Esophagus (tissue), 2 donors: ENCODE data around the gene DNAI7. TPM values are rescaled to one million over a fixed set of nuclear protein-coding genes. Genes with fewer than 3 reads are reported as not detected.

Experiments
- H3K27ac ChIP-seq, 2 donors: one replicate each; pipeline ENCODE4 v1.5.1; 2013; ENCODE audit warnings: low read depth in 2 of 2, mild to moderate bottlenecking in 2 of 2, inconsistent platforms in 1 of 2, low read length in 1 of 2, moderate library complexity in 1 of 2
- H3K27me3 ChIP-seq, 2 donors: one replicate each; pipeline ENCODE4 v1.6.1; 2013; ENCODE audit warnings: low read length in 2 of 2, control low read depth in 1 of 2, mild to moderate bottlenecking in 1 of 2; ENCODE audit not compliant: insufficient read depth in 2 of 2, control insufficient read depth in 1 of 2
- H3K36me3 ChIP-seq, 2 donors: one replicate each; pipeline ENCODE4 v1.6.1; 2013; ENCODE audit warnings: low read length in 1 of 2; ENCODE audit not compliant: control insufficient read depth in 2 of 2, insufficient read depth in 2 of 2
- H3K4me1 ChIP-seq, 2 donors: one replicate each; pipeline ENCODE4 v1.6.1; 2013; ENCODE audit warnings: low read length in 1 of 2; ENCODE audit not compliant: control insufficient read depth in 2 of 2, insufficient read depth in 2 of 2
- H3K4me3 ChIP-seq, 2 donors: one replicate each; pipeline ENCODE4 v1.5.1; 2013; ENCODE audit warnings: low read length in 2 of 2, mild to moderate bottlenecking in 2 of 2, low read depth in 1 of 2, moderate library complexity in 1 of 2
- H3K9me3 ChIP-seq, 2 donors: one replicate each; pipeline ENCODE4 v1.6.1; 2013; ENCODE audit warnings: mild to moderate bottlenecking in 2 of 2, low read depth in 1 of 2, low read length in 1 of 2, moderate library complexity in 1 of 2; ENCODE audit not compliant: control insufficient read depth in 2 of 2, insufficient read depth in 1 of 2
- WGBS, 2 donors: extraction: QIAGEN DNeasy Blood & Tissue Kit; methylation state at CpG; one replicate each; pipeline ENCODE4 v1.1.7; 2013; 5-methylcytosine and 5-hydroxymethylcytosine counted together
- polyA plus RNA-seq, 2 donors: library from polyadenylated mRNA; stranded (reverse); fragments of 200-250 nt; gene quantifications; one replicate each; pipeline ENCODE4 v1.2.3, GENCODE V29; 2013
- donor health status: healthy with polysubstance abuse.
- donor health status: Bipolar disorder and iron deficiency.

DNAI7 gene, protein sequence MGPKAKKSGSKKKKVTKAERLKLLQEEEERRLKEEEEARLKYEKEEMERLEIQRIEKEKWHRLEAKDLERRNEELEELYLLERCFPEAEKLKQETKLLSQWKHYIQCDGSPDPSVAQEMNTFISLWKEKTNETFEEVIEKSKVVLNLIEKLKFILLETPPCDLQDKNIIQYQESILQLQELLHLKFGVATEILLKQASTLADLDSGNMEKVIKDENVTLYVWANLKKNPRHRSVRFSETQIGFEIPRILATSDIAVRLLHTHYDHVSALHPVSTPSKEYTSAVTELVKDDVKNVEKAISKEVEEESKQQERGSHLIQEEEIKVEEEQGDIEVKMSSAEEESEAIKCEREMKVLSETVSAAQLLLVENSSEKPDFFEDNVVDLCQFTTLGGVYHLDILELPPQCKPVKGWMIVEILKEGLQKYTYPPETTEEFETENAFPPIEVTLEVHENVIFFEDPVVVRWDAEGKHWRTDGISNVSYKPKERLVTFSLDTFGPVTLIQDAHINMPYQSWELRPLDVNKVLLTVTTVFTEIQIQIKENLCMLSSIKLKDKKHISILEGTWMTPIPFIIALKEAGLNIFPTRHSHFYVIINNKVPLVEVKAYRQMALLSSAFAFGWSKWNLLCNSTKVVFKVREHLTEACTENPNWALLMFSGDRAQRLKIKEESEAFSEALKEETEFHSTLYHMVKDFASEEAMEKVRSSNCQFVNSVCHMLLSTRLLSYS
- polyA plus RNA-seq, result under 1 TPM; 0.07 to 0.18 TPM

DNA sequence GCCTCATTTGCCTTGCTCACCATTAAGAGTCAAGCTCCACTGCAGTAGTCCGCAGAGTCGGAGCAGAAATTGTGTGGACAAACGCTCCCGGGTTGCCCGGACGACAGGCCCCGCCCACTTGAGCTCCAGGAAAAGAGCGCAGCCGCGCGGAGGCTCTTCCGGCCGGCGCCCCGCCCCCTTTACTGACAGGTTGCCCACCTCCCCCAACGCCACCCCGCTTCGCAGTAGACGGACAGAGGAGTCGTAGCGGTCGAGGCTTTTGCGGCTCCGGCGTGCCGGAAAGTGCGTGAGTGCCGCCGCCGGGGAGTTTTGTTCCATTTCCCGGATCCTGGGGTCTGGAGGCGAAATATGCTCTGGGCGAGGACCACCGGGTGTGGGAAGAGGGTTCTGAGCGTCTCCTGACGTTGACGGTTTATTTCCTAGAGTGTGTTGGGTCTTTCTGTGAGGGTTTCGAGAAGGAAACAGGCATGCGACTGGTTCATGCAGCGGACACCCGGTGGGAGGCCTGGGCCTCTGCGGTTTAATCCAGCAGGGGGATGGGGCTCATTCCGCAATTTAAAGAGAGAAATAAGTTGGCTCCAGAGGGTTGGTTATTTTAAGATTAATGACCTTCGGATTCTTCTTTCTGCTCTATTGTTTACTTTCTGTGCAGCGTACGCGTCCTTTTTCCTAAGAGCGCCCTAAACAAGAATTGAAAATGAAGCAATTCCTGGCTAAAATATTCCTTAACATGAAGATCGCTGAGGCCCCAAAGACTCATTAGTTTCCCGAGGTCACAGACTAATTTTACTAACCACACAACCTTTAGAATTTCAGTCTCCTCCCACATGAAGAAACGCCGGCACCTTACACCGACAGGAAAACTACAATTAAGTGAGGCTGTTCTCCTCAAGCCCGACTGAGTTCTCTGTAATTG lies at the start of gene DNAI7, which contains the start of gene ETFRF1:
TSS of gene DNAI7 (minus strand) at position 105 of the 916 bp plus-strand sequence. CDS start at position 23, 82 bp downstream.
TSS of gene ETFRF1 (plus strand) at position 182 of the 916 bp plus-strand sequence. CDS start 8,720 bp downstream, outside the sequence.
- Histone ChIP-seq H3K27me3 (no peaks in the 10 kb centered on the region), H3K4me3 (peak within 1 kb of the TSS; percentile 80 to 87), H3K27ac (peak within 1 kb of the TSS; percentile 93), H3K4me1 (no peaks in the 10 kb centered on the region), H3K9me3 (no peaks in the 10 kb centered on the region), H3K36me3 (no peaks in the 10 kb centered on the region)
- 0 to 1% methylated on average over 54 of the region's 54 CpGs for WGBS, 2 donors

DNA sequence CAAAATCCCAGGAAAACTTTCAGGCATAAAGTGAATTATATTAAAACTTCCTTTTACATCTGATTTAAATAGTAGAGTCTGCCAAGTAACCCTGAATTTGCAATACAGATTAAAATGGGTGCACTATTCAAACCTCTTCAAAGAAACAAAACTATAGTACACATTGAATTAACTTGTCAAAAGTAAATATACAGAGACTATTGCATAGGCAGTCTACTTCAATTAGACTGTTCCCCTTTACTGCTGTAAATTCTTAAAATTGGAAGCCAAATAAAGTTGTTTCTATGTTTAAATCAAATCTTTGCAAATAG lies 48.7 kb upstream of the DNAI7 start:
- Histone ChIP-seq H3K36me3 (no peaks in the 10 kb centered on the region), H3K9me3 (no peaks in the 10 kb centered on the region), H3K4me1 (no peaks in the 10 kb centered on the region), H3K4me3 (no peak overlapping the region), H3K27ac (no peak overlapping the region), H3K27me3 (no peaks in the 10 kb centered on the region)

DNA sequence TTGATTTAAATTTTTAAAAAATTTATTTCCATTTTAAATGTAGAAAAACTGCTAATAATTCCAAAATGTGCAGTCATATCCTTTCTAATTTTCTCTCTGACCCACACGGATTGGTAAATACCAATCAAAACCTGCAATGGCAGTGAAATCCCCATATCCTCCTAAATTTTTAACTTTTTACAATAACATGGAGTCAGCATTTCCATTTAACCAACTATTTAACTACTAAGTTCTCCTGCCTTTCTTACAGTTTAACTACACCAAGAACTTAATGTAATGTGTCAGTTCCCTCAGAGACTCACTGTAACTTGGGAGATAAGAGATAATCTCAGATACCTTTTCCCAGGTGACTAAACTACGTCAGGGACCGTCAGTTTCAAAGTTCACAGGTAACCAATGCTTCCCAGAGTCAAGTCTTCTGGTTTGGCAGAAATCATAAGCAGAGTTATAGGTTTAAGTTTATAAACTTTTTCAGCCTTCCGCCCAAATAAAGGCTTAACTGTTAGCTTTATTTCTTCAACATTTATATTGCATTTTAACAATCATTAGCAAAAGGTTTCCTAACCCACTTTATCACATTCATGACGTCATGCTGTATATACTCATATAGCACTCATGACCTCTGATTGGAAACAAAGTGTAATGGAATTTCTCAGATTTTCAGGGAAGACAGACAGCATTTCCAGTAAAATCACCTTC lies 48.2 kb upstream of the DNAI7 start:
- Histone ChIP-seq H3K36me3 (no peaks in the 10 kb centered on the region), H3K4me3 (no peak overlapping the region), H3K9me3 (no peaks in the 10 kb centered on the region), H3K4me1 (no peaks in the 10 kb centered on the region), H3K27me3 (no peaks in the 10 kb centered on the region), H3K27ac (no peak overlapping the region)
- WGBS, 2 donors, result 74 to 82% methylated on average over 5 of the region's 5 CpGs

GRCh38 chr12:25241167-25242020 lies 46.4 kb upstream of the DNAI7 start:
- H3K9me3 ChIP-seq, result no peaks in the 10 kb centered on the region
- no peaks in the 10 kb centered on the region for H3K27me3 ChIP-seq
- peaks cover 0 to 5% of the 10 kb centered on the region in 2 donors for H3K36me3 ChIP-seq
- no peaks in the 10 kb centered on the region for H3K4me1 ChIP-seq
- WGBS, 2 donors, result 38% methylated on average over 6 of the region's 6 CpGs
- H3K4me3 ChIP-seq, result no peak overlapping the region
- no peak overlapping the region for H3K27ac ChIP-seq

GRCh38 chr12:25236626-25237025 lies 41.7 kb upstream of the DNAI7 start:
- WGBS, 2 donors, result 83 to 84% methylated on average over 4 of the region's 4 CpGs
- Histone ChIP-seq H3K27ac (no peak overlapping the region), H3K9me3 (no peaks in the 10 kb centered on the region), H3K36me3 (peaks cover 0 to 10% of the 10 kb centered on the region in 2 donors), H3K4me1 (no peaks in the 10 kb centered on the region), H3K27me3 (no peaks in the 10 kb centered on the region), H3K4me3 (no peak overlapping the region)

- peak overlapping the region in 1 of 2 donors; percentile 22 for H3K27ac ChIP-seq
- peaks cover 0 to 10% of the 10 kb centered on the region in 2 donors for H3K36me3 ChIP-seq
- H3K27me3 ChIP-seq, result no peaks in the 10 kb centered on the region
- no peaks in the 10 kb centered on the region for H3K9me3 ChIP-seq
- no peaks in the 10 kb centered on the region for H3K4me1 ChIP-seq
- no peak overlapping the region for H3K4me3 ChIP-seq
- WGBS, 2 donors, result 35 to 53% methylated on average over 1 of the region's 1 CpG
Measured at GRCh38 chr12:25236190-25236589, 41.2 kb upstream of the DNAI7 start.

GRCh38 chr12:25213338-25213737 lies 18.4 kb upstream of the DNAI7 start:
- H3K27me3 ChIP-seq, result no peaks in the 10 kb centered on the region
- no peak overlapping the region for H3K27ac ChIP-seq
- no peaks in the 10 kb centered on the region for H3K9me3 ChIP-seq
- no peak overlapping the region for H3K4me3 ChIP-seq
- H3K36me3 ChIP-seq, result no peaks in the 10 kb centered on the region
- 94 to 96% methylated on average over 1 of the region's 1 CpG for WGBS, 2 donors
- H3K4me1 ChIP-seq, result no peaks in the 10 kb centered on the region

DNA sequence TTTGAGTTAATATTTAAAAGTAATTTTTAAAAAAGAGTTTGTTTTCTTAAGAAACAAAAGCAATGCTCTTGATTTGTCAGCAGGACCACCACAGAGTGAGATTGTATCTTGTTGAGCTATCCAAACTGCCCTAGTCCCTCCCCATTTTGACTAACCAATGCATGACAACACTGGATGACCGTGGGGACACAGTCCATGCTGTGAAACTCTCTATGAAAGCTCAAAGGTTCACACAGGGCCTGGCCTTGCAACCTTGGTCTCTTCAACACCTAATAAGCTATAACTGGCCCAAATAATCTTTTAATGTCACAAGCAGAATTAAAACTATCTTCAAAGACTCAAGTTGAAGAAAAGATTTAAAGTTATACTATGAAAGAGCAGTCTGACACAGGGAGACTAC lies 13.6 kb upstream of the DNAI7 start:
- no peaks in the 10 kb centered on the region for H3K27me3 ChIP-seq
- peaks cover 0 to 3% of the 10 kb centered on the region in 2 donors for H3K36me3 ChIP-seq
- no peak overlapping the region for H3K27ac ChIP-seq
- 82% methylated on average over 1 of the region's 1 CpG for WGBS, 2 donors
- H3K4me1 ChIP-seq, result no peaks in the 10 kb centered on the region
- H3K4me3 ChIP-seq, result no peak overlapping the region
- no peaks in the 10 kb centered on the region for H3K9me3 ChIP-seq
